HFFc6 (cell line): ENCODE data around the gene ULBP3. TPM values are rescaled to one million over a fixed set of nuclear protein-coding genes. Genes with fewer than 3 reads are reported as not detected.

Source experiments
- DNase-seq: peaks from one replicate; pipeline ENCODE4 v3.0.0-alpha.2; 2018
- H3K27ac Mint-ChIP-seq: 2 replicates; pipeline ENCODE4 v1.8.0; 2020; ENCODE audit warnings: mild to moderate bottlenecking, mixed read lengths
- H3K27me3 Mint-ChIP-seq: 2 replicates; pipeline ENCODE4 v1.8.0; 2021; ENCODE audit warnings: mild to moderate bottlenecking, moderate library complexity, mixed read lengths; ENCODE audit not compliant: insufficient read depth
- H3K36me3 Mint-ChIP-seq: 2 replicates; pipeline ENCODE4 v1.8.0; 2021; ENCODE audit warnings: low read depth, mixed read lengths
- H3K4me1 Mint-ChIP-seq: 2 replicates; pipeline ENCODE4 v1.8.0; 2020; ENCODE audit warnings: low read depth, mixed read lengths
- H3K4me3 Mint-ChIP-seq: 2 replicates; pipeline ENCODE4 v1.8.0; 2020; ENCODE audit warnings: mild to moderate bottlenecking, moderate library complexity, mixed read lengths
- H3K9me3 Mint-ChIP-seq: 2 replicates; pipeline ENCODE4 v1.8.0; 2020; ENCODE audit warnings: mild to moderate bottlenecking, mixed read lengths
- total RNA-seq, 6 experiments: library from RNA; stranded (reverse); fragmentation: NEBNext Ultra II Directional; extraction: Animal tissue kit (Norgen Biotek cat#: 25700); gene quantifications; 2 replicates in 1 of 6; 3 replicates in 5 of 6; pipeline ENCODE4 v1.2.3, GENCODE V29; 2021
- TF ChIP-seq, protein P1 (sequence below): fragments of 200-600 bp; sonication (generic); IDR thresholded peaks from 2 replicates; pipeline ENCODE4 v1.5.0; 2021; ENCODE audit warnings: antibody characterized with exemption, mild to moderate bottlenecking

The ULBP3 gene
- total RNA-seq, 6 experiments from 2014 or later = 11.2 to 15.8 (median 12.7) TPM

GRCh38 chr6:150057501-150057951, 11.4 kb downstream of the ULBP3 start:
- H3K9me3 Mint-ChIP-seq = no peaks in the 10 kb centered on the region
- no peak overlapping the region for H3K4me3 Mint-ChIP-seq
- H3K36me3 Mint-ChIP-seq = peaks cover 10% of the 10 kb centered on the region
- TF ChIP-seq, protein P1, sequence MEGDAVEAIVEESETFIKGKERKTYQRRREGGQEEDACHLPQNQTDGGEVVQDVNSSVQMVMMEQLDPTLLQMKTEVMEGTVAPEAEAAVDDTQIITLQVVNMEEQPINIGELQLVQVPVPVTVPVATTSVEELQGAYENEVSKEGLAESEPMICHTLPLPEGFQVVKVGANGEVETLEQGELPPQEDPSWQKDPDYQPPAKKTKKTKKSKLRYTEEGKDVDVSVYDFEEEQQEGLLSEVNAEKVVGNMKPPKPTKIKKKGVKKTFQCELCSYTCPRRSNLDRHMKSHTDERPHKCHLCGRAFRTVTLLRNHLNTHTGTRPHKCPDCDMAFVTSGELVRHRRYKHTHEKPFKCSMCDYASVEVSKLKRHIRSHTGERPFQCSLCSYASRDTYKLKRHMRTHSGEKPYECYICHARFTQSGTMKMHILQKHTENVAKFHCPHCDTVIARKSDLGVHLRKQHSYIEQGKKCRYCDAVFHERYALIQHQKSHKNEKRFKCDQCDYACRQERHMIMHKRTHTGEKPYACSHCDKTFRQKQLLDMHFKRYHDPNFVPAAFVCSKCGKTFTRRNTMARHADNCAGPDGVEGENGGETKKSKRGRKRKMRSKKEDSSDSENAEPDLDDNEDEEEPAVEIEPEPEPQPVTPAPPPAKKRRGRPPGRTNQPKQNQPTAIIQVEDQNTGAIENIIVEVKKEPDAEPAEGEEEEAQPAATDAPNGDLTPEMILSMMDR = no peak
- DNase-seq = no peak
- H3K4me1 Mint-ChIP-seq = no peaks in the 10 kb centered on the region
- H3K27me3 Mint-ChIP-seq = peaks cover 42% of the 10 kb centered on the region
- H3K27ac Mint-ChIP-seq = no peak overlapping the region

GRCh38 chr6:150056916-150057315, 12.0 kb downstream of the ULBP3 start:
- no peak overlapping the region for H3K4me3 Mint-ChIP-seq
- H3K9me3 Mint-ChIP-seq = no peaks in the 10 kb centered on the region
- peaks cover 10% of the 10 kb centered on the region for H3K36me3 Mint-ChIP-seq
- TF ChIP-seq, protein P1 = no peak
- no peak for DNase-seq
- H3K4me1 Mint-ChIP-seq = no peaks in the 10 kb centered on the region
- no peak overlapping the region for H3K27ac Mint-ChIP-seq
- peaks cover 48% of the 10 kb centered on the region for H3K27me3 Mint-ChIP-seq

DNA sequence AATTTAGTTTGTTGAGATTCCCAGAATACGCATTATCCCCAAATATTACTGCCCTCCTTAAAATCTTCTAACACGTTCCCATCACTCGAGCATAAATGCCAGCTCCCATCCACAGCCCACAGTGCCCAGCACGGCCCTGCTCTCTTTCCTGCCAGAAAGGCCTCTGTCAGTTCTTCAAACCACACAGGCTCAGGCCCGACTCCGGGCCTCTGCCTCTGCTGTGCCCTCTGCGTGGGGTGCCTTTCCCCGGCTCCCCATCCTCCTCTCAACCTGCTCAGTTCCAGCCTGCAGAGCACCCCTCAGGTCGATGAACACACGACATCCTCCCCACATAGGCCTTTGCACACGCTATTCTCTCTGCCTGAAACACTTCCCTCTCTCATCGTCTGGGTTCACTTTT, 12.8 kb downstream of the ULBP3 start:
- Mint-ChIP-seq H3K4me1 (no peaks in the 10 kb centered on the region), H3K9me3 (no peaks in the 10 kb centered on the region), H3K36me3 (peaks cover 10% of the 10 kb centered on the region), H3K4me3 (no peak overlapping the region), H3K27me3 (peaks cover 54% of the 10 kb centered on the region), H3K27ac (no peak overlapping the region)
- DNase-seq = no peak
- TF ChIP-seq, protein P1 = no peak

DNA sequence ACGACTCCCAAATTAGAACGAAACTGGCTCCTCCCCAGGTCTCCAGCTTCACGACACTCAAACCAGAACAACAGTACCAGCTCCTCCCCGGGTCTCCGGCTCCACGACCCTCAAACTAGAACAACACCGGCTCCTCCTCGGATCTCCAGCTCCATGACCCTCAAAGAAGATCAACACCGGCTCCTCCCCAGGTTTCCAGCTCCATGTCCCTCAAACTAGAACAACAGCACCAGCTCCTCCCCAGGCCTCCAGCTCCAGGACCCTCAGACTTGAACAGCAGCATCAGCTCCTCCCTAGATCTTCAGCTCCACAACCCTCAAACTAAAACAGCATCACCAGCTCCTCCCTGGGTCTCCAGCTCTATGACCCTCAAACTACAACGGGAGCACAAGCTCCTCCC, 13.8 kb downstream of the ULBP3 start:
- Mint-ChIP-seq H3K36me3 (peaks cover 6% of the 10 kb centered on the region; the same call in 1 of the 2 replicates), H3K4me3 (no peak overlapping the region), H3K27me3 (peaks cover 62% of the 10 kb centered on the region), H3K4me1 (no peaks in the 10 kb centered on the region), H3K9me3 (no peaks in the 10 kb centered on the region), H3K27ac (no peak overlapping the region)
- TF ChIP-seq, protein P1 = no peak
- no peak for DNase-seq

DNA sequence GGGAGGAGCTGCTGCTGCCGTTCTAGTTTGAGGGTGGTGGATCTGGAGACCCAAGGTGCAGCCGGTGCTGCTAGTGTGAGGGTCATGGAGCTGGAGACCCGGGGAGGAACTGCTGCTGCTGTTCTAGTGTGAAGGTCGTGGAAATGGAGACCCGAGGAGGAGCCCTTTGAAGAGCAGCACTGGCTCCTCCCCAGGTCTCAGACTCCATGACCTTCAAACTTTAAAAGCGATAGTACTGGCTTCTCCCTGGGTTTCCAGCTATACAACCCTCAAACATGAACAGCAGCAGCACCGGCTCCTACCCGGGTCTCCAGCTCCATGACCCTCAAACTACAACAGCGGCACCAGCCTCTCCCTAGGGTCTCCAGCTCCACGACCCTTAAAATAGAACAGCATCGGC, 15.5 kb downstream of the ULBP3 start:
- Mint-ChIP-seq H3K27me3 (peaks cover 61% of the 10 kb centered on the region), H3K4me1 (no peaks in the 10 kb centered on the region), H3K36me3 (peaks cover 6% of the 10 kb centered on the region; the same call in 1 of the 2 replicates), H3K9me3 (no peaks in the 10 kb centered on the region), H3K27ac (no peak overlapping the region), H3K4me3 (no peak overlapping the region)
- TF ChIP-seq, protein P1 = no peak
- no peak for DNase-seq

DNA sequence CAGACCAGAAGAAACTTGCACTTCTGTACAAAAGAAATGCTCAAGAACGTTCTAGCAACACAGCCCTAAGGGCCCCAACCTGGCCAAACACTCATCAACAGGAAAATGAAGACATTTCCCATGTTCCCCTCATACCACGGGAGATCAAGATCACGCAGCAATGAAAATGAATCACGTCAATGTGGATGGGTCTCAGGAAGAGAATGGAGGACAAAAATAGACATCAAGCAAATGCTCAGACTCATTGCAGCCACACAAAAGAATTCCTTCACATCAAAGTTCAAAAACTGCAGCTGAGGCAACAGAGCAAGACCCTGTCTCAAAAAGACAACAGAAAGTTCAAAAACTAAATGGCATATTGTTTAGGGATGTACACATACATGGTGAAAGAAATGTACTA, 18.1 kb downstream of the ULBP3 start:
- Mint-ChIP-seq H3K4me1 (no peaks in the 10 kb centered on the region), H3K9me3 (no peaks in the 10 kb centered on the region), H3K4me3 (no peak overlapping the region), H3K36me3 (peaks cover 6% of the 10 kb centered on the region; the same call in 1 of the 2 replicates), H3K27ac (no peak overlapping the region), H3K27me3 (peaks cover 64% of the 10 kb centered on the region)
- TF ChIP-seq, protein P1 = no peak
- DNase-seq = no peak
